SK-N-SH (cell line): ENCODE measurements around the gene CHRND. TPM values are rescaled to one million over a fixed set of nuclear protein-coding genes. Genes with fewer than 3 reads are reported as not detected.

Experiments used
- CTCF ChIA-PET: fragments of 300-600, 350-600 bp; formaldehyde crosslinking; extraction: SDS; loops from one replicate; lab custom pipeline; 2021; lab: Yijun Ruan, JAX
- POLR2A ChIA-PET: fragments of 350-600 bp; sonication (Branson Sonifier 250); formaldehyde crosslinking; extraction: SDS; loops from one replicate; lab custom pipeline; 2020; ENCODE audit warnings: antibody characterized with exemption, inconsistent platforms; lab: Yijun Ruan, JAX
- DNase-seq: peaks from one replicate; pipeline ENCODE4 v3.0.0; 2012
- H2AFZ ChIP-seq: fragments of 200-600 bp; sonication (generic); 2 replicates; pipeline ENCODE4 v1.8.1; 2016; ENCODE audit warnings: antibody characterized with exemption, mild to moderate bottlenecking, low read depth
- H3F3A ChIP-seq: fragments of 200-600 bp; sonication (generic); replicated peaks from 2 replicates; pipeline ENCODE3; 2016; ENCODE audit warnings: antibody characterized with exemption, mild to moderate bottlenecking; ENCODE audit not compliant: insufficient read depth
- H3K27ac ChIP-seq, 2 experiments: fragments of 200-500 bp in 1 of 2; fragments of 200-600 bp in 1 of 2; sonication (Bioruptor generic) in 1 of 2; sonication (generic), shearing (Covaris generic) in 1 of 2; 2 replicates each; pipeline versions ENCODE4 v1.5.1 to v1.6.1; 2014 to 2016; ENCODE audit warnings: low read depth in 2 of 2, inconsistent platforms in 1 of 2, low read length in 1 of 2, mild to moderate bottlenecking in 1 of 2, mixed read lengths in 1 of 2
- H3K27me3 ChIP-seq: fragments of 200-600 bp; sonication (generic), shearing (Covaris generic); 2 replicates; pipeline ENCODE4 v1.6.1; 2016; ENCODE audit warnings: mixed run types; ENCODE audit not compliant: insufficient read depth
- H3K36me3 ChIP-seq, 2 experiments: fragments of 200-500 bp in 1 of 2; fragments of 200-600 bp in 1 of 2; sonication (Bioruptor generic) in 1 of 2; sonication (generic) in 1 of 2; replicated peaks in 1 of 2; 2 replicates each; pipeline versions ENCODE3 to v1.5.1; 2014 to 2016; ENCODE audit warnings: low read length in 1 of 2, mild to moderate bottlenecking in 1 of 2; ENCODE audit not compliant: insufficient read depth in 2 of 2, control insufficient read depth in 1 of 2
- H3K4me1 ChIP-seq, 2 experiments: fragments of 200-500 bp in 1 of 2; fragments of 200-600 bp in 1 of 2; sonication (Bioruptor generic) in 1 of 2; sonication (generic), shearing (Covaris generic) in 1 of 2; 2 replicates each; pipeline versions ENCODE4 v1.5.1 to v1.6.1; 2014 to 2016; ENCODE audit warnings: low read depth in 1 of 2, low read length in 1 of 2, mixed run types in 1 of 2; ENCODE audit not compliant: insufficient read depth in 2 of 2, control insufficient read depth in 1 of 2
- H3K4me2 ChIP-seq: fragments of 200-600 bp; sonication (generic), shearing (Covaris generic); 2 replicates; pipeline ENCODE4 v1.6.1; 2017; ENCODE audit warnings: mixed run types
- H3K4me3 ChIP-seq, 2 experiments: fragments of 200-500 bp in 1 of 2; fragments of 200-600 bp in 1 of 2; sonication (Bioruptor generic) in 1 of 2; sonication (generic), shearing (Covaris generic) in 1 of 2; 2 replicates each; pipeline versions ENCODE4 v1.5.1 to v1.8.1; 2014 to 2016; ENCODE audit warnings: low read depth in 2 of 2, inconsistent platforms in 1 of 2, low read length in 1 of 2, mild to moderate bottlenecking in 1 of 2, mixed read lengths in 1 of 2, moderate library complexity in 1 of 2
- H3K79me2 ChIP-seq: fragments of 200-600 bp; sonication (generic); 2 replicates; pipeline ENCODE4 v1.8.1; 2017; ENCODE audit warnings: mild to moderate bottlenecking; ENCODE audit not compliant: insufficient read depth
- H3K9ac ChIP-seq: fragments of 200-600 bp; sonication (generic); 2 replicates; pipeline ENCODE4 v1.6.1; 2017; ENCODE audit warnings: mixed run types
- H3K9me2 ChIP-seq: fragments of 200-600 bp; sonication (generic); 2 replicates; pipeline ENCODE4 v1.6.1; 2017; ENCODE audit warnings: mixed run types
- H3K9me3 ChIP-seq: fragments of 200-600 bp; sonication (generic); 2 replicates; pipeline ENCODE4 v1.6.1; 2017; ENCODE audit warnings: mixed run types, mild to moderate bottlenecking, moderate library complexity
- H4K20me1 ChIP-seq: fragments of 200-600 bp; sonication (generic); 2 replicates; pipeline ENCODE4 v1.6.1; 2017; ENCODE audit warnings: mild to moderate bottlenecking, mixed run types; ENCODE audit not compliant: insufficient read depth
- CHD2 ChIP-seq: fragments of 150-350 bp; IDR thresholded peaks from 2 replicates; pipeline ENCODE4 v1.6.1; 2018; ENCODE audit warnings: low read length; ENCODE audit not compliant: partially characterized antibody
- EP300 ChIP-seq, 2 experiments: IDR thresholded peaks; 2 replicates each; pipeline versions ENCODE4 v1.4.0 to v1.6.1; 2012; ENCODE audit warnings: borderline replicate concordance in 1 of 2, low read depth in 1 of 2, low read length in 1 of 2
- EZH2phosphoT487 ChIP-seq: fragments of 200-600 bp; sonication (generic); IDR thresholded peaks from 2 replicates; pipeline ENCODE4 v1.6.1; 2017; ENCODE audit warnings: low read depth, mixed run types, mild to moderate bottlenecking, antibody characterized with exemption, moderate library complexity, borderline replicate concordance
- GABPA ChIP-seq: IDR thresholded peaks from 2 replicates; pipeline ENCODE4 v1.4.0; 2012; ENCODE audit warnings: low read depth, mild to moderate bottlenecking
- GATA2 ChIP-seq: sonication (generic); formaldehyde crosslinking; IDR thresholded peaks from 2 replicates; pipeline ENCODE4 v1.5.0; 2020; ENCODE audit warnings: mild to moderate bottlenecking, missing genetic modification reagents
- MXI1 ChIP-seq: IDR thresholded peaks from 2 replicates; pipeline ENCODE4 v1.6.1; 2012; ENCODE audit warnings: mild to moderate bottlenecking, low read depth, low read length, improper control_type of control experiment
- PBX3 ChIP-seq: IDR thresholded peaks from 2 replicates; pipeline ENCODE4; 2012
- POLR2AphosphoS5 ChIP-seq: IDR thresholded peaks from 2 replicates; pipeline ENCODE4 v1.6.1; 2012; ENCODE audit warnings: low read depth, low read length
- RAD21 ChIP-seq: IDR thresholded peaks from 2 replicates; pipeline ENCODE4 v1.6.1; 2012; ENCODE audit warnings: mild to moderate bottlenecking, low read length
- RXRA ChIP-seq: IDR thresholded peaks from 2 replicates; pipeline ENCODE4 v1.4.0; 2012; ENCODE audit warnings: low read depth, mild to moderate bottlenecking, borderline replicate concordance
- TCF12 ChIP-seq: IDR thresholded peaks from 2 replicates; pipeline ENCODE4 v1.4.0; 2012
- ZBTB33 ChIP-seq: IDR thresholded peaks from 2 replicates; pipeline ENCODE4 v1.4.0; 2012; ENCODE audit warnings: low read depth, borderline replicate concordance
- whole genome bisulfite sequencing: methylation state at CpG from one replicate; pipeline ENCODE4 v1.1.6; 2017; ENCODE audit warnings: low lambda C conversion rate; 5-methylcytosine and 5-hydroxymethylcytosine counted together
- polyA plus RNA-seq, 3 experiments: library from polyadenylated mRNA; depleted of rRNA; stranded (reverse); fragments of >200 nt; gene quantifications; 2 replicates each; pipeline ENCODE4 v1.2.3, GENCODE V29; 2012
- TF ChIP-seq, protein P1 (sequence below): fragments of 150-350 bp; IDR thresholded peaks from 2 replicates; pipeline ENCODE4 v1.6.1; 2017; ENCODE audit warnings: antibody characterized with exemption, low read length, low read depth, borderline replicate concordance

The CHRND gene
- polyA plus RNA-seq, 1 of the 3 experiments (the other 2 are of a cell fraction), result 0.12 TPM

- no peaks in the 10 kb centered on the region for H3K36me3 ChIP-seq
- POLR2A ChIA-PET, result no interaction called here
- H3K4me1 ChIP-seq, result peaks cover 0 to 45% of the 10 kb centered on the region in 2 experiments; a peak in 1 of 4 replicates
- H3K27me3 ChIP-seq, result peaks cover 23% of the 10 kb centered on the region
- H3K27ac ChIP-seq, result no peak overlapping the region
- no peak overlapping the region for H3K4me3 ChIP-seq
- WGBS, result 80% methylated on average over 15 of the region's 16 CpGs
- DNase-seq, result no peak
- no peak for TF ChIP-seq CHD2
- no peak for TF ChIP-seq TCF12
- TF ChIP-seq EP300 (IDR thresholded peaks at IDR 0.05; ENCODE audit: borderline replicate concordance in 1 of 2, low read depth in 1 of 2, low read length in 1 of 2), result no peak
- TF ChIP-seq MXI1, result no peak
- no peak for TF ChIP-seq RXRA
- no peak for TF ChIP-seq RAD21
- TF ChIP-seq GATA2 (CRISPR knock-in tag), result no peak
- TF ChIP-seq PBX3, result no peak
- TF ChIP-seq ZBTB33, result no peak
- TF ChIP-seq, protein P1, sequence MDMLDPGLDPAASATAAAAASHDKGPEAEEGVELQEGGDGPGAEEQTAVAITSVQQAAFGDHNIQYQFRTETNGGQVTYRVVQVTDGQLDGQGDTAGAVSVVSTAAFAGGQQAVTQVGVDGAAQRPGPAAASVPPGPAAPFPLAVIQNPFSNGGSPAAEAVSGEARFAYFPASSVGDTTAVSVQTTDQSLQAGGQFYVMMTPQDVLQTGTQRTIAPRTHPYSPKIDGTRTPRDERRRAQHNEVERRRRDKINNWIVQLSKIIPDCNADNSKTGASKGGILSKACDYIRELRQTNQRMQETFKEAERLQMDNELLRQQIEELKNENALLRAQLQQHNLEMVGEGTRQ, result no peak
- TF ChIP-seq, all 33 proteins: peak for 0
- H4K20me1 ChIP-seq, result no peaks in the 10 kb centered on the region
- CTCF ChIA-PET, result interaction anchor here (1.0 to 3.1 kb wide), 4 partner anchors 18 to 60 kb away, joined by 3 to 11 read pairs (median 4); no protein-coding TSS in a partner anchor
- H3K4me2 ChIP-seq, result no peak overlapping the region
- H3K9me3 ChIP-seq, result no peaks in the 10 kb centered on the region
- no peak overlapping the region for H2AFZ ChIP-seq
- no peaks in the 10 kb centered on the region for H3K9me2 ChIP-seq
- H3K79me2 ChIP-seq, result no peaks in the 10 kb centered on the region
- no peaks in the 10 kb centered on the region for H3F3A ChIP-seq
- H3K9ac ChIP-seq, result no peak overlapping the region
Observed at GRCh38 chr2:232503809-232504323, 22.1 kb upstream of the CHRND start.

- ChIA-PET POLR2A (no interaction called here), CTCF (interaction anchor here (0.9 to 3.1 kb wide), 5 partner anchors 17 to 61 kb away, joined by 3 to 11 read pairs (median 3); no protein-coding TSS in a partner anchor)
- no peak overlapping the region for H3K4me3 ChIP-seq
- H3K4me2 ChIP-seq, result no peak overlapping the region
- H3K9ac ChIP-seq, result no peak overlapping the region
- H3F3A ChIP-seq, result no peaks in the 10 kb centered on the region
- no peaks in the 10 kb centered on the region for H3K9me2 ChIP-seq
- H3K27me3 ChIP-seq, result peaks cover 23% of the 10 kb centered on the region
- H4K20me1 ChIP-seq, result no peaks in the 10 kb centered on the region
- peaks cover 0 to 45% of the 10 kb centered on the region in 2 experiments; a peak in 1 of 4 replicates for H3K4me1 ChIP-seq
- no peak for DNase-seq
- H3K9me3 ChIP-seq, result no peaks in the 10 kb centered on the region
- TF ChIP-seq ZBTB33 (no peak), GABPA (no peak), EZH2phosphoT487 (no peak), POLR2AphosphoS5 (no peak)
- no peaks in the 10 kb centered on the region for H3K36me3 ChIP-seq
- no peak overlapping the region for H2AFZ ChIP-seq
- 94% methylated on average over 2 of the region's 2 CpGs for WGBS
- no peak overlapping the region for H3K27ac ChIP-seq
- H3K79me2 ChIP-seq, result no peaks in the 10 kb centered on the region
Observed at GRCh38 chr2:232504438-232504837, 21.5 kb upstream of the CHRND start.
